ENCODE measurements around the gene KRT35.

DNA sequence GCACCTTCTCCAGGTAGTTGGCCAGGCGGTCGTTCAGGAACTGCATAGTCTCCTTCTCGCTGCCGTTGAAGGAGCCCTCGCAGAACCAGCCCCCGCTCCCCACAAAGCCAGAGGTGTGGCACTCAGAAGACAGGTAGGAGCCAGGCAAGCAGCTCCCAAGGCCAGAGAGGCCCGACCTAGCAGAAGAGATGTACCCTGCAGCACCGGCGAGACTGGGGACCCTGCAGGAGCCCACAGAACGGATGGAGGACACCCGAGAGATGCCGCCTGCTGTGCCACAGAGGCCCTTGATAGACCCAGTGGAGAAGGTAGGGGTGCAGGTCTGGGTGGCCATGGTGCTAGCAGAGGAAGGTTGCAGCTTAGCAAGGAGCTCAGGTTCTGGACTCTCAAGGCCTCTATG, 8.6 kb upstream of the KRT35 start, which contains the start of gene KRT36:
- TF ChIP-seq, protein P1, sequence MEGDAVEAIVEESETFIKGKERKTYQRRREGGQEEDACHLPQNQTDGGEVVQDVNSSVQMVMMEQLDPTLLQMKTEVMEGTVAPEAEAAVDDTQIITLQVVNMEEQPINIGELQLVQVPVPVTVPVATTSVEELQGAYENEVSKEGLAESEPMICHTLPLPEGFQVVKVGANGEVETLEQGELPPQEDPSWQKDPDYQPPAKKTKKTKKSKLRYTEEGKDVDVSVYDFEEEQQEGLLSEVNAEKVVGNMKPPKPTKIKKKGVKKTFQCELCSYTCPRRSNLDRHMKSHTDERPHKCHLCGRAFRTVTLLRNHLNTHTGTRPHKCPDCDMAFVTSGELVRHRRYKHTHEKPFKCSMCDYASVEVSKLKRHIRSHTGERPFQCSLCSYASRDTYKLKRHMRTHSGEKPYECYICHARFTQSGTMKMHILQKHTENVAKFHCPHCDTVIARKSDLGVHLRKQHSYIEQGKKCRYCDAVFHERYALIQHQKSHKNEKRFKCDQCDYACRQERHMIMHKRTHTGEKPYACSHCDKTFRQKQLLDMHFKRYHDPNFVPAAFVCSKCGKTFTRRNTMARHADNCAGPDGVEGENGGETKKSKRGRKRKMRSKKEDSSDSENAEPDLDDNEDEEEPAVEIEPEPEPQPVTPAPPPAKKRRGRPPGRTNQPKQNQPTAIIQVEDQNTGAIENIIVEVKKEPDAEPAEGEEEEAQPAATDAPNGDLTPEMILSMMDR (IDR thresholded peaks at IDR 0.05 in 8 of 11, conservative IDR thresholded peaks at IDR 0.05 in 3 of 11): no peak
- no peak for TF ChIP-seq POLR2A (IDR thresholded peaks at IDR 0.05)
- no peak for TF ChIP-seq POLR2AphosphoS5 (IDR thresholded peaks at IDR 0.05)

Measured in spleen (tissue), 7 donors.